Activated T-cell treated with anti-CD3 and anti-CD28 coated beads, Interleukin-2, amount 50 U/mL, for 48 hours (primary cell): ENCODE measurements around the gene NKD2.
"Not testable (repeated sequence)": the region's sequence is repeated elsewhere in the genome, so short reads cannot be mapped to it uniquely, and the experiment has no call there.

ENCODE experiments used
- DNase-seq, 2 experiments: peaks; one replicate each; pipeline ENCODE4 v3.0.0-alpha.2; 2020

The NKD2 gene

GRCh38 chr5:1075931-1076330, 67.3 kb downstream of the NKD2 start:
- no peak for DNase-seq

GRCh38 chr5:1076406-1076805, 67.8 kb downstream of the NKD2 start:
- DNase-seq, result no peak

GRCh38 chr5:1077026-1077425, 68.4 kb downstream of the NKD2 start:
- no peak for DNase-seq

GRCh38 chr5:1077491-1078020, 69.0 kb downstream of the NKD2 start:
- no peak for DNase-seq

- no peak for DNase-seq
Measured at GRCh38 chr5:1078206-1078605, 69.6 kb downstream of the NKD2 start.

- DNase-seq, result no peak
Measured at GRCh38 chr5:1078851-1079250, 70.2 kb downstream of the NKD2 start.

GRCh38 chr5:1079486-1079885, 70.9 kb downstream of the NKD2 start:
- no peak for DNase-seq

- DNase-seq, result no peak
Measured at GRCh38 chr5:1079961-1080360, 71.4 kb downstream of the NKD2 start.

- no peak for DNase-seq
Measured at GRCh38 chr5:1080432-1080831, 71.8 kb downstream of the NKD2 start.

GRCh38 chr5:1081519-1081918, 72.9 kb downstream of the NKD2 start:
- no peak for DNase-seq

- not testable (repeated sequence) for DNase-seq
Measured at GRCh38 chr5:1083026-1083425, 74.4 kb downstream of the NKD2 start.

GRCh38 chr5:1083823-1084605, 75.4 kb downstream of the NKD2 start:
- DNase-seq, result no peak

- no peak for DNase-seq
Measured at GRCh38 chr5:1085391-1085790, 76.8 kb downstream of the NKD2 start.

GRCh38 chr5:1086137-1086536, 77.5 kb downstream of the NKD2 start:
- DNase-seq, result no peak

GRCh38 chr5:1086871-1087270, 78.3 kb downstream of the NKD2 start:
- no peak for DNase-seq

GRCh38 chr5:1087428-1087827, 78.8 kb downstream of the NKD2 start:
- no peak for DNase-seq

GRCh38 chr5:1088031-1088430, 79.4 kb downstream of the NKD2 start:
- no peak for DNase-seq
